Kidney (tissue), 14 donors: ENCODE measurements around the gene EMILIN3. TPM values are rescaled to one million over a fixed set of nuclear protein-coding genes. Genes with fewer than 3 reads are reported as not detected.

Source experiments
- DNase-seq, 5 donors: peaks; one replicate each; pipeline ENCODE4 v3.0.0-alpha.2; 2013 to 2020
- FAIRE-seq: peaks from 2 replicates; lab custom pipeline; 2012; peaks lifted over from hg19 to GRCh38; lab: Jason Lieb, UNC
- H3K27ac ChIP-seq, 2 donors: one replicate each; pipeline ENCODE4 v1.7.0; 2013; ENCODE audit warnings: low read depth in 2 of 2, low read length in 2 of 2, inconsistent platforms in 1 of 2
- H3K27me3 ChIP-seq: one replicate; pipeline ENCODE4 v1.7.1; 2013; ENCODE audit warnings: low read length, inconsistent platforms; ENCODE audit not compliant: control insufficient read depth, insufficient read depth
- H3K36me3 ChIP-seq, 3 donors: one replicate each; pipeline versions ENCODE4 v1.7.0 to v1.7.1; 2013; ENCODE audit warnings: low read length in 3 of 3, control low read depth in 1 of 3, inconsistent platforms in 1 of 3; ENCODE audit not compliant: insufficient read depth in 3 of 3, control insufficient read depth in 2 of 3
- H3K4me1 ChIP-seq, 3 donors: one replicate each; pipeline versions ENCODE4 v1.7.0 to v1.7.1; 2013; ENCODE audit warnings: low read length in 3 of 3, inconsistent platforms in 1 of 3, low read depth in 1 of 3; ENCODE audit not compliant: control insufficient read depth in 2 of 3, insufficient read depth in 2 of 3
- H3K4me3 ChIP-seq, 3 donors: one replicate each; pipeline versions ENCODE4 v1.7.0 to v1.8.1; 2013; ENCODE audit warnings: low read length in 3 of 3, control low read depth in 1 of 3, inconsistent platforms in 1 of 3
- H3K9ac ChIP-seq, 3 donors: one replicate each; pipeline versions ENCODE4 v1.7.0 to v1.7.1; 2013; ENCODE audit warnings: low read length in 3 of 3, control low read depth in 1 of 3, inconsistent platforms in 1 of 3
- H3K9me3 ChIP-seq, 3 donors: one replicate each; pipeline versions ENCODE4 v1.7.0 to v1.7.1; 2013; ENCODE audit warnings: low read length in 3 of 3, control low read depth in 1 of 3, inconsistent platforms in 1 of 3; ENCODE audit not compliant: control insufficient read depth in 2 of 3, insufficient read depth in 1 of 3
- intact Hi-C: fragments of 100-400 bp; cut with DNase I; formaldehyde crosslinking; loops from one replicate; pipeline ENCODE4 v1.11.1; 2022
- polyA plus RNA-seq: library from polyadenylated mRNA; stranded (reverse); fragments of 350-450 nt; fragmentation: Illumina TruSeq; extraction: RNeasy Lipid Tissue Mini Kit (QIAGEN cat#74804); gene quantifications from one replicate; pipeline ENCODE4 v1.2.3, GENCODE V29; 2014; ENCODE audit warnings: low read depth, low replicate concordance; ENCODE audit not compliant: insufficient read depth
- total RNA-seq: library from RNA; stranded (reverse); fragmentation: NEBNext Ultra II Directional; extraction: Animal tissue kit (Norgen Biotek cat#: 25700); gene quantifications from one replicate; pipeline ENCODE4 v1.2.1, GENCODE V29; 2021
- TF ChIP-seq, protein P1 (sequence below): IDR thresholded peaks from 3 replicates; pipeline ENCODE4 v1.5.1; 2012; ENCODE audit warnings: mild to moderate bottlenecking, moderate library complexity, borderline replicate concordance; ENCODE audit not compliant: insufficient read depth; ENCODE audit errors: extremely low read depth
- donor health status: control.
- donor health status: control.
- donor health status: control.
- donor health status: control.
- donor health status: control.
- donor health status: DM: yes; HTN: yes; CAD: no.
- donor health status: Normal renal cell carcinoma (clear cell type).

The EMILIN3 gene
- total and polyA plus RNA-seq, 2 donors from 2014 or later: 0.32 to 0.50 TPM

DNA sequence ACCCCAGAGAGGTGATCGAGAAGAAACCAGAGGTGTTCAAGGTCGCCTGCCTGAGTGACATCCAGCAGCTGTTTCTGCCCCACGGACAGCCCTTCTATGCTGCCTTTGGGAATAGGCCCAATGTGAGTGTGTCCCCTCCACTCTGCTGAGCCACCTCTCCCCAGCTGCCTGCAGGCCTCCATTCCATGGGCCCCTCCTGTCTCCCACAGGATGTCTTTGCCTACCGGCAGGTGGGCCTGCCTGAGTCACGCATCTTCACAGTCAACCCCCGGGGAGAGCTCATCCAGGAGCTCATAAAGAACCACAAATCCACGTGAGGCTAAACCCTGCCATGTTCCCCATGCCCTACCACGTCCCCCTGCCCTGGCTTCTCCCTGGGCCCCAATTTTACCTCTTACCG, 8.4 kb downstream of the EMILIN3 start:
- Histone ChIP-seq H3K4me3 (no peak overlapping the region), H3K9ac (no peak overlapping the region), H3K36me3 (peaks cover 0 to 23% (median 4%) of the 10 kb centered on the region in 3 donors), H3K27me3 (no peaks in the 10 kb centered on the region), H3K27ac (peak overlapping the region in 1 of 2 donors; percentile 32), H3K4me1 (peaks cover 0 to 7% (median 0%) of the 10 kb centered on the region in 3 donors), H3K9me3 (no peaks in the 10 kb centered on the region)
- no peak for DNase-seq
- no peak for FAIRE-seq
- intact Hi-C loops: no loop called here
- TF ChIP-seq, protein P1, sequence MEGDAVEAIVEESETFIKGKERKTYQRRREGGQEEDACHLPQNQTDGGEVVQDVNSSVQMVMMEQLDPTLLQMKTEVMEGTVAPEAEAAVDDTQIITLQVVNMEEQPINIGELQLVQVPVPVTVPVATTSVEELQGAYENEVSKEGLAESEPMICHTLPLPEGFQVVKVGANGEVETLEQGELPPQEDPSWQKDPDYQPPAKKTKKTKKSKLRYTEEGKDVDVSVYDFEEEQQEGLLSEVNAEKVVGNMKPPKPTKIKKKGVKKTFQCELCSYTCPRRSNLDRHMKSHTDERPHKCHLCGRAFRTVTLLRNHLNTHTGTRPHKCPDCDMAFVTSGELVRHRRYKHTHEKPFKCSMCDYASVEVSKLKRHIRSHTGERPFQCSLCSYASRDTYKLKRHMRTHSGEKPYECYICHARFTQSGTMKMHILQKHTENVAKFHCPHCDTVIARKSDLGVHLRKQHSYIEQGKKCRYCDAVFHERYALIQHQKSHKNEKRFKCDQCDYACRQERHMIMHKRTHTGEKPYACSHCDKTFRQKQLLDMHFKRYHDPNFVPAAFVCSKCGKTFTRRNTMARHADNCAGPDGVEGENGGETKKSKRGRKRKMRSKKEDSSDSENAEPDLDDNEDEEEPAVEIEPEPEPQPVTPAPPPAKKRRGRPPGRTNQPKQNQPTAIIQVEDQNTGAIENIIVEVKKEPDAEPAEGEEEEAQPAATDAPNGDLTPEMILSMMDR: no peak

DNA sequence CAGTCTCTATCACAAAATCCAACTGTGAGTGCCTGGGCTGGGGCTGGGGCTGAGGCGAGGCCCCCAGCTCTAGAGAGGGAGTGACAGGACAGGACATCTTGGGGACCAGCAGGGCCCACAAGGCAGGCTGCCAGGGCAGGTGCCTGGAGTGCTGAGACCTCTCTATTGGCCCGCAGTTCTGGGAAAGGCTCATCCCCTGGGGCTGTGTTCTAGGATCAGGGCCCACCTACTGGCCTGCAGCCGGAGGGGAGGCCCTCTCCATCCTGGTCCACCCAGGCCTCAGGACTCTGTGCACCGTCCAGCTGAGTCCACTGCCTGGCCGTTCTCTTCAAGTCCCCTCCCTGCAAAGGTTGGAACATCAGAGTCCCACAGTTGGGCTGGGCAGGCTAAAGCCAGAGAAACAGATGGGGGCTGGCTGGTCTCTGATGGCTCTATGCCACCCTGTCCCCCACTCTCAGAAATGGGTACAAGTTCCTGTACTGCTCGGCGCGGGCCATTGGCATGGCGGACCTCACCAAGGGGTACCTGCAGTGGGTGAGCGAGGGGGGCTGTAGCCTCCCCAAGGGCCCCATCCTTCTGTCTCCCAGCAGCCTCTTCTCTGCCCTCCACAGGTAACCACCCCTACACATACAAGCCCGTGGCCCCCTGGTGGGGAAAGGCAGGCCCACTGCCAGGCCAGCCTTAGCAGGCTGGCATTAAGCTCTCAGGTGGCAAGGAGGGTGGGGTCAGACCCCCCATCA, 9.0 kb downstream of the EMILIN3 start:
- DNase-seq: peak in 1 of 5 donors; percentile 57
- H3K4me1 ChIP-seq: peaks cover 0 to 7% (median 0%) of the 10 kb centered on the region in 3 donors
- no peaks in the 10 kb centered on the region for H3K9me3 ChIP-seq
- no peak overlapping the region for H3K27ac ChIP-seq
- peaks cover 0 to 26% (median 4%) of the 10 kb centered on the region in 3 donors for H3K36me3 ChIP-seq
- H3K4me3 ChIP-seq: no peak overlapping the region
- TF ChIP-seq, protein P1: no peak
- H3K27me3 ChIP-seq: no peaks in the 10 kb centered on the region
- H3K9ac ChIP-seq: no peak overlapping the region
- intact Hi-C loops: no loop called here
- FAIRE-seq: no peak

DNA sequence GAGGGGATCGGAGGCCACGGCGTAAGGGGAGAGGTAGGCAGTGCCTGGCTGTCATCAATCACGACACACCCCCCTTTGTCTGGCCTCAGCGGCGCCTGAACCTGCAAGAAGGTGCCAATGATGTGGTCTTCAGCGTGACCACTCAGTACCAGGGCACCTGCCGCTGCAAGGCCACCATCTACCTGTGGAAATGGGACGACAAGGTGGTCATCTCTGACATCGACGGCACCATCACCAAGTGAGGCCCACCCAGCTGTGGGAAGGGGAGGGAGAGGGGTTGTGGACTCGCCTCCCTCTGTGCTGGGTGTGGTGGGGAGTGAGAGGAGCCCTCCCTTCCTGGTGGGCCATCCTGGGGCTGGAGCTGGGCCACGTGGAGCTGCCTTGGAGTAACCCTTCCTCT, 9.7 kb downstream of the EMILIN3 start:
- FAIRE-seq (no peak), DNase-seq (no peak)
- TF ChIP-seq, protein P1: no peak
- H3K9me3 ChIP-seq: no peaks in the 10 kb centered on the region
- intact Hi-C loops: no loop called here
- peaks cover 0 to 31% (median 8%) of the 10 kb centered on the region in 3 donors for H3K36me3 ChIP-seq
- H3K27me3 ChIP-seq: no peaks in the 10 kb centered on the region
- H3K4me3 ChIP-seq: no peak overlapping the region
- H3K9ac ChIP-seq: no peak overlapping the region
- peaks cover 0 to 7% (median 0%) of the 10 kb centered on the region in 3 donors for H3K4me1 ChIP-seq
- no peak overlapping the region for H3K27ac ChIP-seq
